ENCODE measurements around the gene MYRF. TPM values are rescaled to one million over a fixed set of nuclear protein-coding genes. Genes with fewer than 3 reads are reported as not detected.

Gene MYRF
- total RNA-seq, 1 donor from 2014 or later: 117 TPM

GRCh38 chr11:61738776-61739175 is 13.7 kb upstream of the MYRF start:
- H3K27me3 Mint-ChIP-seq: no peaks in the 10 kb centered on the region
- no peak overlapping the region for H3K4me3 Mint-ChIP-seq (ENCODE audit: low read depth)
- no peak for DNase-seq (ENCODE audit: low spot score, unreplicated experiment)
- H3K36me3 Mint-ChIP-seq (ENCODE audit: insufficient read depth): peaks cover 6% of the 10 kb centered on the region
- no peak for TF ChIP-seq CTCF (IDR thresholded peaks at IDR 0.05; ENCODE audit: unreplicated experiment)
- H3K4me1 Mint-ChIP-seq (ENCODE audit: low read depth): no peaks in the 10 kb centered on the region
- no peaks in the 10 kb centered on the region for H3K9me3 Mint-ChIP-seq (ENCODE audit: low read depth)
- H3K27ac Mint-ChIP-seq: no peak overlapping the region

GRCh38 chr11:61739413-61739812 is 13.0 kb upstream of the MYRF start:
- no peak for DNase-seq (ENCODE audit: low spot score, unreplicated experiment)
- Mint-ChIP-seq H3K27me3 (no peaks in the 10 kb centered on the region), H3K36me3 (ENCODE audit: insufficient read depth) (peaks cover 6% of the 10 kb centered on the region), H3K9me3 (ENCODE audit: low read depth) (no peaks in the 10 kb centered on the region), H3K4me1 (ENCODE audit: low read depth) (no peaks in the 10 kb centered on the region), H3K27ac (no peak overlapping the region), H3K4me3 (ENCODE audit: low read depth) (no peak overlapping the region)
- TF ChIP-seq CTCF (IDR thresholded peaks at IDR 0.05; ENCODE audit: unreplicated experiment): no peak

- Mint-ChIP-seq H3K9me3 (ENCODE audit: low read depth) (no peaks in the 10 kb centered on the region), H3K36me3 (ENCODE audit: insufficient read depth) (peaks cover 6% of the 10 kb centered on the region), H3K4me1 (ENCODE audit: low read depth) (no peaks in the 10 kb centered on the region), H3K27me3 (no peaks in the 10 kb centered on the region), H3K27ac (no peak overlapping the region), H3K4me3 (ENCODE audit: low read depth) (no peak overlapping the region)
- no peak for TF ChIP-seq CTCF (IDR thresholded peaks at IDR 0.05; ENCODE audit: unreplicated experiment)
- DNase-seq (ENCODE audit: low spot score, unreplicated experiment): no peak
Observed at GRCh38 chr11:61739966-61740365, 12.5 kb upstream of the MYRF start.

GRCh38 chr11:61742391-61742790 is 10.0 kb upstream of the MYRF start:
- H3K4me3 Mint-ChIP-seq (ENCODE audit: low read depth): no peak overlapping the region
- no peaks in the 10 kb centered on the region for H3K9me3 Mint-ChIP-seq (ENCODE audit: low read depth)
- no peak for DNase-seq (ENCODE audit: low spot score, unreplicated experiment)
- H3K27ac Mint-ChIP-seq: no peak overlapping the region
- H3K4me1 Mint-ChIP-seq (ENCODE audit: low read depth): no peaks in the 10 kb centered on the region
- TF ChIP-seq CTCF (IDR thresholded peaks at IDR 0.05; ENCODE audit: unreplicated experiment): no peak
- no peaks in the 10 kb centered on the region for H3K27me3 Mint-ChIP-seq
- H3K36me3 Mint-ChIP-seq (ENCODE audit: insufficient read depth): peaks cover 5% of the 10 kb centered on the region

GRCh38 chr11:61743486-61744095 is 8.8 kb upstream of the MYRF start:
- Mint-ChIP-seq H3K4me1 (ENCODE audit: low read depth) (peaks cover 4% of the 10 kb centered on the region), H3K4me3 (ENCODE audit: low read depth) (no peak overlapping the region), H3K9me3 (ENCODE audit: low read depth) (no peaks in the 10 kb centered on the region), H3K27me3 (no peaks in the 10 kb centered on the region), H3K36me3 (ENCODE audit: insufficient read depth) (peaks cover 3% of the 10 kb centered on the region), H3K27ac (no peak overlapping the region)
- DNase-seq (ENCODE audit: low spot score, unreplicated experiment): no peak
- TF ChIP-seq CTCF (IDR thresholded peaks at IDR 0.05; ENCODE audit: unreplicated experiment): no peak

All from progenitor cell of endocrine pancreas (in vitro differentiated cells).